Measurements from ENCODE around the gene DENND1A.
"Not testable (repeated sequence)": the region's sequence is repeated elsewhere in the genome, so short reads cannot be mapped to it uniquely, and the experiment has no call there.

DENND1A gene

GRCh38 chr9:123652416-123652815, 277.5 kb downstream of the DENND1A start:
- DNase-seq (ENCODE audit: low read depth in 2 of 2), result no peak

- no peak for DNase-seq (ENCODE audit: low read depth in 2 of 2)
Measured at GRCh38 chr9:123651871-123652270, 278.1 kb downstream of the DENND1A start.

- no peak for DNase-seq (ENCODE audit: low read depth in 2 of 2)
Measured at GRCh38 chr9:123651273-123651672, 278.7 kb downstream of the DENND1A start.

GRCh38 chr9:123649909-123650308, 280.0 kb downstream of the DENND1A start:
- no peak for DNase-seq (ENCODE audit: low read depth in 2 of 2)

GRCh38 chr9:123647145-123647544, 282.8 kb downstream of the DENND1A start:
- DNase-seq (ENCODE audit: low read depth in 2 of 2), result no peak

GRCh38 chr9:123645762-123646161, 284.2 kb downstream of the DENND1A start:
- no peak for DNase-seq (ENCODE audit: low read depth in 2 of 2)

GRCh38 chr9:123645126-123645525, 284.8 kb downstream of the DENND1A start:
- DNase-seq (ENCODE audit: low read depth in 2 of 2), result no peak

- no peak for DNase-seq (ENCODE audit: low read depth in 2 of 2)
Measured at GRCh38 chr9:123643518-123643917, 286.4 kb downstream of the DENND1A start.

- no peak for DNase-seq (ENCODE audit: low read depth in 2 of 2)
Measured at GRCh38 chr9:123642291-123643278, 287.3 kb downstream of the DENND1A start.

- no peak for DNase-seq (ENCODE audit: low read depth in 2 of 2)
Measured at GRCh38 chr9:123640792-123641222, 289.1 kb downstream of the DENND1A start.

- DNase-seq (ENCODE audit: low read depth in 2 of 2), result no peak
Measured at GRCh38 chr9:123639743-123640142, 290.2 kb downstream of the DENND1A start.

GRCh38 chr9:123637945-123638634, 291.8 kb downstream of the DENND1A start:
- DNase-seq (ENCODE audit: low read depth in 2 of 2), result no peak

GRCh38 chr9:123637606-123637944, 292.4 kb downstream of the DENND1A start:
- no peak for DNase-seq (ENCODE audit: low read depth in 2 of 2)

GRCh38 chr9:123636805-123637204, 293.1 kb downstream of the DENND1A start:
- not testable (repeated sequence) for DNase-seq (ENCODE audit: low read depth in 2 of 2)

GRCh38 chr9:123631862-123632261, 298.1 kb downstream of the DENND1A start:
- no peak for DNase-seq (ENCODE audit: low read depth in 2 of 2)

- no peak for DNase-seq (ENCODE audit: low read depth in 2 of 2)
Measured at GRCh38 chr9:123630233-123630632, 299.7 kb downstream of the DENND1A start.

- no peak for DNase-seq (ENCODE audit: low read depth in 2 of 2)
Measured at GRCh38 chr9:123629531-123629930, 300.4 kb downstream of the DENND1A start.

GRCh38 chr9:123622711-123623241, 307.1 kb downstream of the DENND1A start:
- no peak for DNase-seq (ENCODE audit: low read depth in 2 of 2)

GRCh38 chr9:123620239-123620638, 309.7 kb downstream of the DENND1A start:
- no peak for DNase-seq (ENCODE audit: low read depth in 2 of 2)

GRCh38 chr9:123617952-123618678, 311.8 kb downstream of the DENND1A start:
- no peak for DNase-seq (ENCODE audit: low read depth in 2 of 2)

- no peak for DNase-seq (ENCODE audit: low read depth in 2 of 2)
Measured at GRCh38 chr9:123617286-123617685, 312.6 kb downstream of the DENND1A start.

GRCh38 chr9:123616707-123617106, 313.2 kb downstream of the DENND1A start:
- DNase-seq (ENCODE audit: low read depth in 2 of 2), result no peak
